ENCODE measurements around the gene FYTTD1.

Gene FYTTD1

DNA sequence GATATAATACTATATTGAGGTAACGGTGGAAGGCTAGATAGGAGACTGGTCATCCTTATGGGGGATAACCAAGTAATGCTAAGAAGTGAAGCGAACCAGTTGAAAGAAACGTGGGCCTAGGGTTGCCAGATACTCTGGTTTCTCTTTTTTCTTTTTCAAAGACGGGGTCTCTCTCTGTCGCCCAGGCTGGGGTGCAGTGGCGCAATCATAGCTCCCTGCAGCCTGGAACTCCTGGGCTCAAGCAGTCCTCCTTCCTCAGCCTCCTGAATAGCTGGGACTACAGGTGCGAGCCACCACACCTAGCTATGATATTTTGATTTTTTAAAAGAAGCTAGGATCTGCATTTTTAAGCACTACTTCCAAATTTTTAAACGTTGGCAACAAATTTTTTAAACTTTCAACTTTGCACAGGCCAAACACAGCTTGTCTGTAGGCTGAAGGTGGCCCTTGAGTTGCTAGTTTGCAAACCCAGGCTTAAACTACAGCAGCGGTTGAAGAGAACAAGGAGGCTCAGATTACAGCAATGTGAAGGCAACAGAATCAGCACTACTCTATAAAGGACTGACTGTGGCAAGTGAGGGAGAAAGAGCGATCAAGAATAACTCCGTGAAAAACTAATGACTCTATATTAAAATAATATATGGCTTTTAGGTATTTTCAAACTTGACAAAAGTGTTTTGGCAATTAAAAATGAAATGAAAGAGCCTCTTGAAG, 11.8 kb upstream of the FYTTD1 start:
- no peak for DNase-seq

DNA sequence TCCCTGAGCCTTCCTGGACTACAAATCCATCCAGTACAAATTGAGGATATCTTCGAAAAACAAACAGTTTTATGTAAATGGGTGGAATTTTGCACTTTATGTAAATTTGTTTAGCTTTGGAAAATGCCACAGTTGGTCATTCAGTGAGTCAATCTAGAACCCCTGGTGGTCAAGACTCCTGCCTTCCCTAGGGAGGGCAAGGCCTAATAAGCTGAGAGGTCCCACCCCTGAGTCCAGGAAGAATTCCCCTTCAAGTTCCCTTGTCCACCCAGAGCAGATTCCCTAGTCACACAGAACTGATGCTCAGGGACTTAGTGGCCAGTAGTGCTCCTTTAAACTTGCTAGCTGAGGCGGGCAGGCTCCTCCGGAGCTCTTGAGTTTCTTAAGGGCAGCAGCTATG, 6.9 kb upstream of the FYTTD1 start:
- DNase-seq: no peak

DNA sequence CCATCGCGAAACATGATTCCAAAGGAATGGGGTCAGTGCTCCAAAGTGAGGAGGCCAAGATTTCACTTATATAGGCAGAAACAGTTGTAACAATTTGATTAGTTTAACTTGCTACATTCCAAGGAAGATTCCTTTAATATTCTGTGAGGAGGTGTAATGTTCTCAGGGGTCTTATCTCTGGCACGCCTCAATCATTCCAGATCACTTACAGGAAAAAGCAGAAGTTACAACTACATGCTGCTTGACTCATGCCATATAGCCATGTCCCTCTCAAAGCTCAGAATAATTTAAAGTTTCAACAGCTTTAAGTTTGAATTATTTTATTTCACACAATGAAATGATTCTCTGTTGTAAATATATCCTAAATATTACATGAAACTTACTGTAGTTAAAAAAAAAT, 3.5 kb upstream of the FYTTD1 start:
- no peak for DNase-seq

GRCh38 chr3:197746801-197747237, 2.9 kb upstream of the FYTTD1 start:
- DNase-seq: no peak

DNA sequence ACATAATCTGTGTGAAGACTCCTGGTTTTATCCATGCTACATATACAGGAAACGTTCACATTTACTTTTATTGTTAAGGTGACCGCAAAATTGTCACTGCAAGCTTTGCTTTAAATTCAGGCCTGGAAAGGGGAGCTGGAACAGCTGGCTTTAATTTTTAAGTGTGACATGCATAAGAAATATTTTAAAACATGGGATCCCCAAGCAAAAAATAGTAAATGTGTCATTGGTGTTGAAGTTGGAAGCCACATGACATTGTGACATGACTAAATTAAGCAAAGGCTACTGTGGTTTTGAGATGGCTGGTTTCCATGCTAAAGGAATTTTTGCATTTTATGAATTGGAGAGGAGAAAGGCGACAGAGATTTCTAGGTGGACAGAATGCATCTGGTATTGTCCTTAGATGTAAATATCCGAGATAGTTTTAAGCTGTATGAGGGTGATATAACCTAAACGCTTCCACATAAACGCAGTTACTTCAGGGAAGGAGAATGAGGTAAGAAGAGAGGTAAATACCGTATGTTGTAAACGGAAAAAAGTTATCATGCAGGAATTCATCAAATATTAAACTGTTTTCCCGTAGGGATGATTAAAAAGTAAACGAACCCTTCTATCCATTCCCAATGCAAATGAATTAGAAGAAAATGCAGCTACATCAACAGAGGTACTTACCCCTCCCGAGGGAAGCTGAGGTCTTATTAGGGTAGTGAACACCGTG, 927 bp upstream of the FYTTD1 start:
- no peak for DNase-seq

DNA sequence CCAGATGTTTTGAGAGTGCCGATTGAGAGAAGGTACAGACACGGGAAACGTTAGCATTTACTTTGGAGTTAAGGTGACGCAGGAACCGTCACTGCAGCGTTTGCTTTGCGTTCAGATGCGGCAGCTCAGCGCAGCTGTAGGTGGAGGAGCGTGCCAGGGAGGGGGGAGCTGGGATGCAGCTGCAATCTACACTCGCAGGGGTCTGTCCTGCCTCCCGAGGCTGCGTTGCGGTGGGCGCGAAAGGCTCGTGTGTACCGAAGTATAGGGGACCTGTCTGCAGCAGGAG, 425 bp upstream of the FYTTD1 start:
- DNase-seq: peak; percentile 92

- peak; percentile 62 for DNase-seq
Measured at GRCh38 chr3:197750396-197750831, 731 bp downstream of the FYTTD1 start.

DNA sequence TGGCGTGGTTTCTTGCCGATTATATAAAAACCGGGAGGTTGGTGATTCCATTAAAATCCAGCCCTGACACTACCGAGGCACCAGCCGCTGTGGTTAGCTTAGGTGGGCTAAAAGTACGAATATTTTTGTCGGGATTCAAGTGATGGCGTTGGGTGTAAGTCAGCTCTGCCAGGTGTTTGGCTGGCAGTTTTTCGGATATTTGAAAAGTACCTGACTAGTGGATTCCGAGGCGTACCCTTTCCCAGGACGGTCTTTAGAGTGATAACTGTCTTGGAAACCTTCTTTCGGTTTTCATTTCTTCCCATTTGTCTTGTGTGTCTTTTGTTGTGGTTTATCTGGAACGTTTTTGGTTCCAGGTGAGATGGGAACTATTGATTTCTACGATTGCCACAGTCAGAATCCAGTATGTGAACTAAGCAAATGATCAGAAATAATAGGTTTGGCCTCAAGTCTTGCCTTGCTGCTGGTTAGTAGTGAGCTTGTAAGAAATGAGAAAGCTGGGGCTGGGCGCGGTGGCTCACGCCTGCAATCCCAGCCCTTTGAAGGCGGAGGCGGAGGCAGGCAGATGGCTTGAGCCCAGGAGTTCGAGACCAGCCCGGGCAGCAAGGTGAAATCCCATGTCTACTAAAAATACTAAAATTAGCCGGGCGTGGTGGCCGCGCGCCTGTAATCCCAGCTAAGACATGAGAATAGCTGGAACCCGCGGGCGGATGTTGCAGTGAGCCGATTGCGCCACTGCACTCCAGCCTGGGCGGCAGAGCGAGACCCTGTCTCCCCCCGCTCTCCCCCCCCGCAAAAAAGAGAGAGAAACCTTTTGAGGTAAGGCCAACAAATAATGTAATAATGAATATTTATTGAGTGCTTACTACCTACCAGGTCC, 1.4 kb downstream of the FYTTD1 start:
- DNase-seq: peak; percentile 57

DNA sequence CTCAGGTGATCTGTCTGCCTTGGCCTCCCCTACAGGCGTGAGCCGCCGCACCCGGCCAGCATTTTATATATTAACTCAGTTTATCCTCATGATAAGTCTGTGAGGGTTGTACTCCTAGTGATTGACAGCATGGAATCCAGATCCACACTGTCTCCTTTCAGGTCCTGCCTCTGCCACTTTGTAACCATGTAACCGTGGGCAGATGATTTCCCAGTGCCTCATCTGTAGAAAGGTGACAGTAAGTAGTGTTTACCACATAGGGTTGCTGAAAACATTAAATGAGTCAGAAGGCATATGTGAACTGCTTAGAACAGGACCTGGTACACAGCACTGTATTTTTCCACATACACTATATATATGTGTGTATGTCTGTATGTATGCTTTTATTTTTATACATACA, 2.4 kb downstream of the FYTTD1 start:
- DNase-seq: no peak

GRCh38 chr3:197753263-197753662, 3.6 kb downstream of the FYTTD1 start:
- no peak for DNase-seq

DNA sequence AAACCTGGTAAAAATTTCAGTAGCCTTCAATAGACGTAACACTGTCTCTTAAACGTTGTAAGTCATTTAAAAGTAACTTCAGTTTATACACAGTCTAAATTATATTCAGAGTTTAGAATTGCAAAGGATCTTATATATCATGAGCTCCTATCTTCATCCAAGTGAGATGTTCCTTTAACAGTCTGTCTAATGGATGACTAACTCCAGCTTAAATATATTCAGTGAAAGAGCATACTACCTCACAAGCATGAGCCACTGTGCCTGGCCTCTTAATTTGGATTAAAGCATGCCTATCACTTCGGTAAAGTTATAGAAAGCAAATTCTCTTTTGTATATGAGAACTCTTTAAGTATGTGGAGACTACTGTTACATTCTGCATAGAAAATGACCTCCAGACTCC, 7.0 kb downstream of the FYTTD1 start:
- DNase-seq: no peak

DNA sequence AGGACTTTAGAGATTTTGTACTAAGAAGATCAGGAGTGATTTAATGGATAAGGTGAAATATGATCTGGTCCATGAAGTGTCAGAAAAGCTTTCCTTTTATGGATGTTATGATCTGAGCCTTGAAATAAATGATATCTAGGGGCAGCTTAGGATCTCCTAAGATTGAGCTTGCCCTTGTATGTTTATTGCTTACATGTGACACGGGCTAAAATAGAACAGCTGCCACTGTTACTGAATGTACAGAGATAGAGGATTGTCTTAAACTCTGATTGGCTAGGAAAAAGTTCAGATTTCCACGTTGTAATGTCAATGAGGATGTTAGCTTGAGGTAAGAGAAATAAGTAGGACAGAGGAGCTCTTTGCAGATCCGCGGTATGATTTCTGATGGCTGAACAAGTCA, 8.8 kb downstream of the FYTTD1 start:
- no peak for DNase-seq

- no peak for DNase-seq
Measured at GRCh38 chr3:197761784-197762183, 12.1 kb downstream of the FYTTD1 start.

DNA sequence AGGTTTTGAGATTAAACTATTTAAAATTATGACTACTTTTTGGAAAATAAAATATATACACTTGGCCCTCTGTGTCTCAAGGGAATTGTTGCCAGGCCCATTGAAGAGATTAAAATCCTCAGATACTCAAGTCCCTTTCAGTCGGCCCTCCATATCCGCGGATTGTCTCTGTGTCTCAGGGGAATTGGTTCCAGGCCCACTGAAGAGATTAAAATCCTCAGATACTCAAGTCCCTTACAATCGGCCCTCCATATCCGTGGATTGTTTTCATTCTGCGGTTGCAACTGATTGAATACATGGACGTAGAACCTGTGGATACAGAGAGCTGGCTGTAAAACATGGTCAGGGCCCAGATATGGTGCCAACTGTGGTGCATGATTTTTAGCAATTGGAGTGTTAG, 25.6 kb downstream of the FYTTD1 start:
- DNase-seq: no peak

DNA sequence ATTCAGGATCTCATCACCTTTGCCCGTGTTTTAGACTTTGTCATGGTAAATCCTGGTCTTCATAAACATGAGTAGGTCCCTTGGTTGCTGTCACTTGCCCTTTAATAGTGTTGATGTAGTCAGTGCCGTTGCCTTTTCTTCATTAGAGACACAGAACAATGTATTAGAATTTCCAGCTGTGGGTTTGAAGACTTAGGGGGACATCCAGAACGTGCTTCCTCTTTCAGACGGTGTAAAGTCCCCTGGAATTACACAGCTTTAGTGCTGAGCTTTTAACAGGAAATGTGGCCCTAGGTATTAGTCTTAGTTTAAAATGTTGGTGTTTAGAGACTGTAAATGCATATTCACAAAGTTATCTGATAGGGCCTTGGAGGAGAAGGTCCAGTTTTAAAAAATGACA, 32.5 kb downstream of the FYTTD1 start:
- no peak for DNase-seq

DNA sequence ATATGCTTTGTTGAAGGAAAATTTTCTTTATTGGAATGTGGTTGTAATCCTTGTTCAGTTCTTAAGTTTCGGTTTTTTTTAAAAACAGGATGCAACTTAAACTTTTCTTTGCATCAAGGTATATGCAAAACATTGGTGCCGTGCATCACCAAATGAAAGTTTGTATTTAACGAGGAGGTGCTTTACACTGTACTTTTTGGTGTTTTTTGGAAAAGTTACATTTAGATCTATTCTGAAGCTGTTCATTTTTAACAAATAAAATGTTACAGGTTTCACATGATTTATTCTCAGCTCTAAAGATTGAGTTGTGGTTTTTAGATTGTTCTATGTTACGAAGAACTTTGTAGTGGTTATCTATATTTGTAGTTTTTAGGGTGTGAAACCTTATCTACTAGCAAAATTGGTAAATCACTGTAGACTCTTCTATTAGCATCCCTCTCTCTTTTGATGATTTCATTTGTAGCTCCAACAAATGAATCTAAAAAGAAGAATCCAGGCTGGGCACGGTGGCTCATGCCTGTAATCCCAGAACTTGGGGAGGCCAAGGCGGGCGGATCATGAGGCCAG, 34.4 kb downstream of the FYTTD1 start:
- no peak for DNase-seq

GRCh38 chr3:197787412-197787811, 37.7 kb downstream of the FYTTD1 start:
- DNase-seq: no peak

- DNase-seq: no peak
Measured at GRCh38 chr3:197789309-197789708, 39.6 kb downstream of the FYTTD1 start.

- no peak for DNase-seq
Measured at GRCh38 chr3:197790033-197790432, 40.4 kb downstream of the FYTTD1 start.

DNA sequence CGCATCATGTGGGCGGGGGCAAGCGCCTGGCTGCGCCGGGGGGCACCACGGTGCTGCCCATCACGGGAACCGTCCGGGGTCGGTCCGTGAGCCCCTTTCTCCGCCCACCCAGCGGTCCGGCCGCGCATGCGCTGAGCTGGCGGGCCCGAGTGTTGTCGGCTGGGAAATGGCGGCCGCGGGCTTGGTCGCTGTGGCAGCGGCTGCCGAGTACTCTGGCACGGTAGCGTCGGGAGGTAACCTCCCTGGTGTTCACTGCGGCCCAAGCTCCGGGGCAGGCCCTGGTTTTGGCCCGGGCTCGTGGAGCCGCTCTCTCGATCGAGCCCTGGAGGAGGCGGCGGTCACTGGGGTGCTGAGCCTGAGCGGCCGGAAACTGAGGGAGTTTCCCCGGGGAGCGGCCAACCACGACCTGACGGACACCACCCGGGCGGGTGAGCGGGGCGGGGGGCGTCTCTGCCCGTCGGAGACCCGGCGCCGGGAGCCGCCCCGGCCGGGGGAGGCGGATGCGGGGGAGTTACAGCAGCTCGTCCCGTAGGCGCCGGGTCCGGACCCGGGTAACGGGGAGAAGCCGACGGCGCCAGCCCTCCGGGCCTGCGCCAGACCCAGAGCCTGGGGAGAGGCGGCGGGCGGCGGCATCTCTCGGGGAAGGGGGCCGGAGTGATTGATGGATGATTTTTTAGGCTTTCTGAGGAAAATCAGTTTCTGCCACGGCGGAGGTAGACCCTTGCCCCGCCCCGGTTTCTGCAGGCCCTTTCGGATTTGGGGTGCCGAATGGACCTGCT, 41.6 kb downstream of the FYTTD1 start, which contains the start of gene LRCH3:
LRCH3 (plus strand) TSS at position 142 of the 779 bp plus-strand sequence; CDS start at position 167, 25 bp downstream.
- peak; percentile 75 for DNase-seq

GRCh38 chr3:197791892-197792647, 42.4 kb downstream of the FYTTD1 start:
- no peak for DNase-seq

GRCh38 chr3:197793247-197793646, 43.6 kb downstream of the FYTTD1 start:
- no peak for DNase-seq
